Stimulated activated CD4-positive, alpha-beta T cell treated with anti-CD3 and anti-CD28 coated beads, Interleukin-1b, Interleukin-23, amount 100 ng/mL, for 1 hour (primary cell): ENCODE data around the gene XCL2.

ENCODE experiments used
- DNase-seq, 2 donors: peaks; one replicate each; pipeline ENCODE4 v3.0.0-alpha.2; 2020; ENCODE audit warnings: low read depth in 2 of 2

XCL2 gene

GRCh38 chr1:168513656-168514404, 30.0 kb downstream of the XCL2 start:
- DNase-seq: no peak

- no peak for DNase-seq
These were observed 30.8 kb downstream of the XCL2 start for GRCh38 chr1:168512864-168513595.

GRCh38 chr1:168509875-168510791, 33.7 kb downstream of the XCL2 start:
- DNase-seq: no peak

- no peak for DNase-seq
These were observed 34.6 kb downstream of the XCL2 start for GRCh38 chr1:168509210-168509609.

- no peak for DNase-seq
These were observed 36.0 kb downstream of the XCL2 start for GRCh38 chr1:168507828-168508227.

GRCh38 chr1:168507231-168507630, 36.6 kb downstream of the XCL2 start:
- no peak for DNase-seq

GRCh38 chr1:168506204-168506819, 37.5 kb downstream of the XCL2 start:
- DNase-seq: no peak

GRCh38 chr1:168505006-168505405, 38.8 kb downstream of the XCL2 start:
- DNase-seq: no peak

- no peak for DNase-seq
These were observed 39.5 kb downstream of the XCL2 start for GRCh38 chr1:168504064-168504837.

GRCh38 chr1:168499688-168500049, 44.1 kb downstream of the XCL2 start:
- no peak for DNase-seq

GRCh38 chr1:168498956-168499687, 44.7 kb downstream of the XCL2 start:
- no peak for DNase-seq

GRCh38 chr1:168498159-168498631, 45.6 kb downstream of the XCL2 start:
- DNase-seq: no peak

GRCh38 chr1:168497376-168497950, 46.3 kb downstream of the XCL2 start:
- DNase-seq: no peak

- no peak for DNase-seq
These were observed 52.2 kb downstream of the XCL2 start for GRCh38 chr1:168491527-168492164.
